Suprapubic skin (tissue), 3 donors: Measurements from ENCODE around the gene ASIC5.

Experiments used
- CTCF ChIP-seq, 2 donors: fragments of 200-600 bp in 1 of 2; fragments of 450-650 bp in 1 of 2; sonication (generic) in 1 of 2; IDR thresholded peaks; one replicate each; pipeline ENCODE4 v1.5.1; 2016 to 2019; ENCODE audit warnings: antibody characterized with exemption in 2 of 2, mild to moderate bottlenecking in 1 of 2, moderate library complexity in 1 of 2
- POLR2AphosphoS5 ChIP-seq, 3 donors: sonication (generic); formaldehyde crosslinking; IDR thresholded peaks; one replicate each; pipeline ENCODE4 v1.6.1; 2017; ENCODE audit warnings: antibody characterized with exemption in 3 of 3

GRCh38 chr4:155805016-155805415 lies 61.1 kb downstream of the ASIC5 start:
- TF ChIP-seq CTCF (IDR thresholded peaks at IDR 0.05) (no peak), POLR2AphosphoS5 (IDR thresholded peaks at IDR 0.05) (no peak)
